ENCODE results near the gene MGAT3.

MGAT3 gene

DNA sequence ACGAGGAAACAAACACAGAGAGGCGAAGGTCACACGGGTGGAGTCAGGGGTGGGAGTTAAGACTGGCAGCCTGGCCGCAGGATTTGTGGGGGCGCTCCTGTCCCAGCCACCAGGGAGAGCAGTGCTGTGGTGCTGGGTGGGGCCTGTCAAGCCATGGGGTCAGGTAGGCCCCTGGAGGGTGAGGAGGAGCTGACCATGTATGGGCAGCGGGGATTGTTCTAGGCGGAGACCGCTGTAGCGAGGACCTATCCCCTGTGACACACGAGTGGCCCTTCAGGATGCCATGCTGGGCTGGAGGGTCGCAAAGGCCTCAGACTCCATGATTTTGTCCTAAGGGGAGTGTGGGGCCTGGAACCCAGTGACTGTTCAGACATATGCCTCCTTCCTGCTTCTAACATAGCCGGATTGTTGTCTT, 77.3 kb downstream of the MGAT3 start:
- DNase-seq (ENCODE audit: low read depth), result peak; percentile 11
- H3K4me3 ChIP-seq (ENCODE audit: low read depth, low read length), result no peak overlapping the region
- TF ChIP-seq, protein P1, sequence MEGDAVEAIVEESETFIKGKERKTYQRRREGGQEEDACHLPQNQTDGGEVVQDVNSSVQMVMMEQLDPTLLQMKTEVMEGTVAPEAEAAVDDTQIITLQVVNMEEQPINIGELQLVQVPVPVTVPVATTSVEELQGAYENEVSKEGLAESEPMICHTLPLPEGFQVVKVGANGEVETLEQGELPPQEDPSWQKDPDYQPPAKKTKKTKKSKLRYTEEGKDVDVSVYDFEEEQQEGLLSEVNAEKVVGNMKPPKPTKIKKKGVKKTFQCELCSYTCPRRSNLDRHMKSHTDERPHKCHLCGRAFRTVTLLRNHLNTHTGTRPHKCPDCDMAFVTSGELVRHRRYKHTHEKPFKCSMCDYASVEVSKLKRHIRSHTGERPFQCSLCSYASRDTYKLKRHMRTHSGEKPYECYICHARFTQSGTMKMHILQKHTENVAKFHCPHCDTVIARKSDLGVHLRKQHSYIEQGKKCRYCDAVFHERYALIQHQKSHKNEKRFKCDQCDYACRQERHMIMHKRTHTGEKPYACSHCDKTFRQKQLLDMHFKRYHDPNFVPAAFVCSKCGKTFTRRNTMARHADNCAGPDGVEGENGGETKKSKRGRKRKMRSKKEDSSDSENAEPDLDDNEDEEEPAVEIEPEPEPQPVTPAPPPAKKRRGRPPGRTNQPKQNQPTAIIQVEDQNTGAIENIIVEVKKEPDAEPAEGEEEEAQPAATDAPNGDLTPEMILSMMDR (IDR thresholded peaks at IDR 0.05; ENCODE audit: insufficient read depth, low read depth, low read length, missing control alignments), result no peak

DNA sequence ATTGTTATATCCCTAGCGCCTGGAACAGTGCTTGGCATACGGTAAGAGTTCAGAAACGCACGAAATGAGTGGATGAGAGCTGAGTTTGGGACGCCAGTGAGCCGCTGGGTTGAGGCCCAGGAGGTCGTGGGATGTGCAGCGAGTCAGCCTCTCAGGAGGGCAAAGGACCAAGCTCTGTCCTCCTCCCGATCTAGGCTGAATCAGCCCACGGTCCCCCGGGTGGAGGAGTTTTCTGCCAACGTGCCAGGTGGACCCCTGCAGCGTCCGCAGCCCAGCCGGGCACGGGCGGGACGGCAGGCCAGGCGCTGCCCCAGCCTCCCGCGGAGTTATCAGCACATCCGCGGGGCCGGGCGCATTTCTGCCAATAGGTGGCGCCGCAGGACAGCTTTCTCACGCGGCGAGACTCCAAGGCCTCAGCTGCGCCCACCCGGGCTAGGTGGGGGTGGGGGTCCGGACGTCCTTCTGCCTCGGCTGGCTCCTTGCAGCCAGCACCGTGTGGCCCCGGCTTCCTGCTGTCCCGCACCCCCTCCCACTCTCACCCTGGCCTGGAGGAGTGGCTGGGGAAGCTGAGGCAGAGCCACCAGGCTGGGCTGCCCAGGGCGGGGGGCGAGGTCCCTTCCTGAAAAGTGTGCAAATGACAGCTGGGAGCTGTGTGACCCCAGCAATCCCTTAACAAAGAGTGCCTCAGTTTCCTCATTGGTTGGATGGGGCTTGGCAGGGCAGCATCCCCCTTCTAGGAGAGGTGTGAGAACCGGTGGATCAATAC, 78.0 kb downstream of the MGAT3 start:
- H3K4me3 ChIP-seq (ENCODE audit: low read depth, low read length), result no peak overlapping the region
- DNase-seq (ENCODE audit: low read depth), result peak; percentile 72
- TF ChIP-seq, protein P1 (IDR thresholded peaks at IDR 0.05; ENCODE audit: insufficient read depth, low read depth, low read length, missing control alignments), result peak; percentile 79

DNA sequence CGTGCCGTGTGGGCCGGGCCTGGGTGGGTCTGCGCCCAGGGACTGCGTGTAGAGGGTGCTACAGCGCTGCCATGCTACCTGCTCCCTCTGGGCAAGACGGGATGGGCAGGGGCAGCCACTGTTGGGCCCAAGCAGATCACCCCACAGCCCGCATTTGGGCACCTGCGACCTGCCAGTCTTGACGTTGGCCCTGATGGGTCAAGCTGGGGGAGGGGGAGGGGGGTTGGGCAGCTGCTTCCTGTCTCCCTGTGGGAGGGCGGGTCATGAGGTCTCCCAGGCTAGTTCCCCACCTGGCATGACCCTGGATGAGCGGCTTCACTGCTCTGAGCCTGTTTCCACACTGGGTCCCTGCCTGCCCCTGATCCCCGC, 78.5 kb downstream of the MGAT3 start:
- no peak for DNase-seq (ENCODE audit: low read depth)
- TF ChIP-seq, protein P1 (IDR thresholded peaks at IDR 0.05; ENCODE audit: insufficient read depth, low read depth, low read length, missing control alignments), result no peak
- no peak overlapping the region for H3K4me3 ChIP-seq (ENCODE audit: low read depth, low read length)

DNA sequence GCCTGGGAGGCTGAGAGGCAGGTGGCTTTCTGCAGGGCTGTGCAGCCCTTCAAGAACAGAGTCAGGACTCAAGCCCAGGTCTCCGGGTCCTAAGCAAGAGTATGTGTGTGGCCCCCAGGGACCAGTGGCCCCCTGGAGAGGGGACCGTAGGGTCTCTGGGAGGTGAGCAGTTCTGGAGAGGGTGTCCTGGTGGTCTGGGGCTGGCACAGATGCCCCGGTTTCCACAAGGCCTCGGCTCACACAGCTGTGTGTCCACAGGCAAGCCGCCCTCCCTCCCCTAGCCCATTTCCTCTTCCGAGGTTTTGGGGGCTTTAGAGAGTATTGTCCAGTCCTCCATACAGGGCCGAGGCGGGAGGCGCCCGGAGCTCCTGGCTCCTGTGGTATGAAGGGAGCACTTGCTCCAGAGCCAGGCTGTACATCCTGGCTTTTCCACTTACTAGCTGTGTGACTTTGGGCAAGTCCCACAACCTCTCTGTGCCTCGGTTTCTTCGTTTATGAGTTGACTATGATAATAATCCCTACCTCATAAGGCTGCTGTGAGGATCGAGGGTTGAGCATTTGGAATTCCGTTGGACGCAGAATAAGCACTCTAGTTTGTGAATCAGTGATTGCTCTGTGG, 79.1 kb downstream of the MGAT3 start:
- no peak for DNase-seq (ENCODE audit: low read depth)
- H3K4me3 ChIP-seq (ENCODE audit: low read depth, low read length), result no peak overlapping the region
- TF ChIP-seq, protein P1 (IDR thresholded peaks at IDR 0.05; ENCODE audit: insufficient read depth, low read depth, low read length, missing control alignments), result no peak

DNA sequence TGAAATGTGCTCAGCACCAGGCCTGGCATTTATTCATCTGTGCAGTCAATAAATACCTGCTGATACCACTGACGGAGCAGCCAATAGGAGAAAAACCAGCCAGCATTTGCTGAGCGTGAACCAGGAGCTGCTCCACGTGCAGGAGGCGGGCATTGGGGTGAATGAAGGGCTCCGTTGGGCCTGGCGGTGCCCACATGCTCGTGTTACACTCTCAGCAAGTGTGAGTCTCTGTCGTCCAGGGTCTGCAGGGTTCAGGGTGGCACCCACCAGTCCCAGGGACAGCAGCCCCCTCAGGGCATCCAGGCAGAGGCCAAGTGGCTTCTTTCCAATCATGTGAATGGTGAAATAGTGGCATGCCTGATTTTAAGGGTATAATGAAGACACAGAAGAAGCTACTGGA, 79.9 kb downstream of the MGAT3 start:
- DNase-seq (ENCODE audit: low read depth), result no peak
- TF ChIP-seq, protein P1 (IDR thresholded peaks at IDR 0.05; ENCODE audit: insufficient read depth, low read depth, low read length, missing control alignments), result no peak
- H3K4me3 ChIP-seq (ENCODE audit: low read depth, low read length), result no peak overlapping the region

DNA sequence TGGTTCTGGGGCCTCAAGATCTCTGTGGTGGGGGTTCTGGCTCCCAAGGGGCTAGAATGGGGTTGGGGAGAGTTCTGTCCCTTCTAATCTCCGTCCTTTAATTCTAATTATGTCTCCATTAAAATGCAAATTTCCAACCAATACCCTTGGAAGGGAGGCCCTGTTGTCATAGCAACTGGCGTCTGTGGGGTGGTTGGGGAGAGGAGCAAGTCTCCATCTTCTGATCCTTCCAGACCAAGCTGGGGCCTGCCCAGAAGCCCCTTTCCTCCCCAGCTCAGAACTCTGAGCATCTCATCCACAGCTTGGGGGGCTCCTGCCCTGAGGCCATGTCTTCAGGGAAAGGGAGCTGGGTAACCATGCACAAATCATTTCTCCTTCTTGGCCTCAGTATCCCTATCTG, 81.2 kb downstream of the MGAT3 start:
- no peak for DNase-seq (ENCODE audit: low read depth)
- H3K4me3 ChIP-seq (ENCODE audit: low read depth, low read length), result no peak overlapping the region
- TF ChIP-seq, protein P1 (IDR thresholded peaks at IDR 0.05; ENCODE audit: insufficient read depth, low read depth, low read length, missing control alignments), result no peak

All from GM12865 (cell line).